Hair follicular keratinocyte (primary cell): ENCODE data around the gene FZD7. TPM values are rescaled to one million over a fixed set of nuclear protein-coding genes. Genes with fewer than 3 reads are reported as not detected.

Source experiments
- total RNA-seq: library from RNA; depleted of rRNA; stranded (reverse); fragments of >200 nt; gene quantifications from 2 replicates; pipeline ENCODE4 v1.2.3, GENCODE V29; 2015

The FZD7 gene
- 2.7 and 6.5 TPM in 2 replicates for total RNA-seq

DNA sequence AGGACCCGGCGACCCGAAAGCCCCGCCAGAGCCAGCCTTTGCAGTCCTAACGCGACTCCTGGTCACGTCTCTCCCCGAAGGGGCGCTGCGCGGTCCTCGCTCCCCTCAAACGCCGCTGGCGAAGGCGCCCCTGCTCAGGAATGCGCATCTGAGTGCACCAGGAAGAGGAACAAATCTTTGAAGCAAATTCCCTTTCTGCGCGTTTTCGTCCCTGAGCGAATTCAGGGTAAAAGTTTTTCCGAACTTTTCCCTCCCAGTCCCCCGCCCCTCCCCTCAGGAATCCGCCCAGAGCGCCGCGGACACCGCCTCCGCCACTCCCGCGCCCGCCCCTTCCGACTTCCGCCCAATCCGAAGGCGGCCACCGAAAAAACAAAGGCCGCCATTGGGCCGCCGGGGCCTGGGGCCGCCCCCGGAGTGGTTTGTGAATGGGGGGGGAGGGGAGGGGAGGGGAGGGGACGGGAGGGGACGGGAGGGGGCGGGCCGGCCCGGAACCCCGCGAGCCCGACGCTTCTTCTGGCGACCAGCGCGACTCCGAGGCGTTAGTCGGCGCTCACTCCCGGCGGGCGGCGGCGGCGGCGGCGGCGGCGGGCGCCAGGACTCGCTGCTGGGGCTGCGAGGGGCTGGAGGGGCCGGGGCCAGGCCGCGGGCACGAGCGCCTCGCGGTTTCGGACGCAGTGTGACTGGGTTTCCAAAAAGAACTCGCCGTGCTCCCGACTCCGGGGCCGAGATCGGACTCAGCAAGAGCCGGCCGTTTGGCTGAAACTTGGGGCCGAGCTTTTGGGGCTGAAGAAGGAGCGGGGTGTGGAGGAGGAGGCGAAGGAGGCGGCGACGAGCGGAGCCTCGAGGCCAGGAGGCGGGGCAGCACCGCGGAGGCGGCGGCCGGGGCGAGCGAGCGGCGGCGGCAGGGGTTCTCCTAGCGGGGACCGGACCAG, at the start of gene FZD7:
Gene FZD7, plus strand, starts transcription at position 539 of the 932 bp plus-strand sequence. CDS start 793 bp downstream, outside the sequence.

DNA sequence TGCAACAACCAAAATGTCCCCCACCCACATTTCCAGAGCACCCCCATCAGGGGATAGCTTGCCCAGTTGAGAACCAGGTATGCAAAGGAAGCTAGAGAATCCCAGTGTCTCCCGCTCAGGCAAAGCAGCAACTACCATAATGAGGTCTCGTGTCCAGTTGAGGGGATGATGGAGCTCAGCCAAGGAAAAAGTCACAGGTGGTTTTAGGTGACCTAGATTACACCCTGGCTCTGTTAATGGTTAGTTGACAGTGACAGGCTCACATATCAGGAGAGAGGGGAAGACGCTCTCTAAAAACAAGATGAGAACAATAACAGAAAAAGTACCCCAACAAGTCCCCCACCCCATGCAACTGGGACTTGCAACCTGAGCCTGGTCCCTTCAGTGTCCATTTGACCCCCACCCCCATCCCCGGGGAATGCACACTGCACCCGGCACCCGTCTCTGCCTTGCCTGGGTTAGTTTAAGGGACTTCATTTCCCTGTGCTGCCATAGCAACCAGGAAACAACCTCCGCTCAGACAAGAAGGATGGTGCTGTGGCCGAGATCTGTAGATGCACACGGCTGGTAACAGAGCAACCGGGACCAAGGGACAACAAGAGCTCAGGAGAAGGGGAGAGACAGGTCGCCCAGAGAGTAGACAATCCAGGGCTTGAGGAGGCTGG, 39.2 kb downstream of the FZD7 start, which contains the start of gene KIAA2012:
Gene KIAA2012, plus strand, starts transcription at position 519 of the 665 bp plus-strand sequence. CDS start 373 bp downstream, outside the sequence.

Other genes starting within 250 kb of the FZD7 start
- gene CDK15, start 227.3 kb upstream of the FZD7 start, total RNA-seq: 0.16 and 0.72 TPM in 2 replicates
- gene KIAA2012, start 39.4 kb downstream of the FZD7 start, total RNA-seq: not detected in 2 replicates
- gene SUMO1, start 204.7 kb downstream of the FZD7 start, total RNA-seq: 102 and 104 TPM in 2 replicates
- 35.8 and 79.5 TPM in 2 replicates for gene NOP58, start 231.9 kb downstream of the FZD7 start, total RNA-seq